Suprapubic skin (tissue), 4 donors: Measurements from ENCODE around the gene CALN1.

Source experiments
- CTCF ChIP-seq, 2 donors: fragments of 200-600 bp in 1 of 2; fragments of 450-650 bp in 1 of 2; sonication (generic) in 1 of 2; IDR thresholded peaks; one replicate each; pipeline ENCODE4 v1.5.1; 2016 to 2019; ENCODE audit warnings: antibody characterized with exemption in 2 of 2, mild to moderate bottlenecking in 1 of 2, moderate library complexity in 1 of 2
- EP300 ChIP-seq: sonication (generic); formaldehyde crosslinking; IDR thresholded peaks from one replicate; pipeline ENCODE4 v1.6.1; 2017; ENCODE audit warnings: antibody characterized with exemption
- POLR2A ChIP-seq, 2 donors: fragments of 450-650 bp; IDR thresholded peaks; one replicate each; pipeline ENCODE4 v1.6.1; 2017; ENCODE audit warnings: antibody characterized with exemption in 2 of 2, mild to moderate bottlenecking in 2 of 2, moderate library complexity in 2 of 2
- POLR2AphosphoS5 ChIP-seq, 3 donors: sonication (generic); formaldehyde crosslinking; IDR thresholded peaks; one replicate each; pipeline ENCODE4 v1.6.1; 2017; ENCODE audit warnings: antibody characterized with exemption in 3 of 3

DNA sequence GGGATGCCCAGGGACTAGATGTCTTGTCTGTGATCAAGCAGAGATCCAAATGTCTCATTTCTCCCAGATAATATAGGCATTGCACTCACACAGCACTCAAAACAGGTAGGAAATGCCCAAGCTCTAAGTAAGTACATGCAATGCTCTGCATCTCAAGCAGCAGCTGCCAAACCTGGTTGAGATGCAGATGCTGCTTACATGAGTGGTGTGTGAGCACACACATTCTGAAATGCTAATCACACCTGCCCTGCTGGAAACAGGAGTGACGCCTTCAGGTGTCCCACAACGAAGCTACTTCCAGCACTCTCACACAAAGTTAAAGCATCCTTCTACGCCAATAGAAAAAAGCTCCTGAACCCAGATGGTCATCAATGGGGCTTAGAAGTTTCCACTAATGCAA is 132.9 kb downstream of the CALN1 start:
- TF ChIP-seq CTCF (IDR thresholded peaks at IDR 0.05) (no peak), POLR2AphosphoS5 (IDR thresholded peaks at IDR 0.05) (no peak), EP300 (no peak), POLR2A (IDR thresholded peaks at IDR 0.05) (no peak)
